ENCODE results near the gene PCDHGA7. TPM values are rescaled to one million over a fixed set of nuclear protein-coding genes. Genes with fewer than 3 reads are reported as not detected.
"Not testable (repeated sequence)": the region's sequence is repeated elsewhere in the genome, so short reads cannot be mapped to it uniquely, and the experiment has no call there.

PCDHGA7 gene
- total RNA-seq, 1 donor from 2014 or later, result 5.8 TPM

DNA sequence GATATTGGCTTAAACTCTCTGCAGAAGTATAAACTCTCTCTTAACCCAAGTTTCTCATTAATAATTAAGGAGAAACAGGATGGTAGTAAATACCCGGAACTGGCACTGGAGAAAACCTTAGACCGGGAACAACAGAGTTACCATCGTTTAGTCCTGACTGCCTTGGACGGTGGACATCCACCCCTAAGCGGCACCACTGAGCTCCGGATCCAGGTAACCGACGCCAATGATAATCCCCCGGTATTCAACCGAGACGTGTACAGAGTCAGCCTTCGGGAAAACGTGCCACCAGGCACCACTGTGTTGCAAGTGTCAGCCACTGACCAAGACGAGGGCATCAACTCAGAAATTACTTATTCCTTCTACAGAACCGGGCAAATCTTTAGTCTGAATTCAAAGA lies 16.1 kb downstream of the PCDHGA7 start:
- DNase-seq (ENCODE audit: low spot score), result no peak

DNA sequence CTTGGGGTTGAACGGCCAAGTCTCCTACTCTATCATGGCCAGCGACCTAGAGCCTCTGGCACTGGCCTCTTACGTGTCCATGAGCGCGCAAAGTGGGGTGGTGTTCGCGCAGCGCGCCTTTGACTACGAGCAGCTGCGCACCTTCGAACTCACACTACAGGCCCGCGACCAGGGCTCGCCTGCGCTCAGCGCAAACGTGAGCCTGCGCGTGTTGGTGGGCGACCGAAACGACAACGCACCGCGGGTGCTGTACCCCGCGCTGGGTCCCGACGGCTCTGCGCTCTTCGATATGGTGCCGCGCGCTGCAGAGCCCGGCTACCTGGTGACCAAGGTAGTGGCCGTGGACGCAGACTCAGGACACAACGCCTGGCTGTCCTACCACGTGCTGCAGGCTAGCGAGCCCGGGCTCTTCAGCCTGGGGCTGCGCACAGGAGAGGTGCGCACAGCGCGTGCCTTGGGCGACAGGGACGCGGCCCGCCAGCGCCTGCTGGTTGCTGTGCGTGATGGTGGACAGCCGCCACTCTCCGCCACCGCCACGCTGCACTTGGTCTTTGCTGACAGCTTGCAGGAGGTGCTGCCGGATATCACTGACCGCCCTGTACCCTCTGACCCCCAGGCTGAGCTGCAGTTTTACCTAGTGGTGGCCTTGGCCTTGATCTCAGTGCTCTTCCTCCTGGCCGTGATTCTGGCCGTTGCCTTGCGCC lies 17.2 kb downstream of the PCDHGA7 start:
- no peak for DNase-seq (ENCODE audit: low spot score)

DNA sequence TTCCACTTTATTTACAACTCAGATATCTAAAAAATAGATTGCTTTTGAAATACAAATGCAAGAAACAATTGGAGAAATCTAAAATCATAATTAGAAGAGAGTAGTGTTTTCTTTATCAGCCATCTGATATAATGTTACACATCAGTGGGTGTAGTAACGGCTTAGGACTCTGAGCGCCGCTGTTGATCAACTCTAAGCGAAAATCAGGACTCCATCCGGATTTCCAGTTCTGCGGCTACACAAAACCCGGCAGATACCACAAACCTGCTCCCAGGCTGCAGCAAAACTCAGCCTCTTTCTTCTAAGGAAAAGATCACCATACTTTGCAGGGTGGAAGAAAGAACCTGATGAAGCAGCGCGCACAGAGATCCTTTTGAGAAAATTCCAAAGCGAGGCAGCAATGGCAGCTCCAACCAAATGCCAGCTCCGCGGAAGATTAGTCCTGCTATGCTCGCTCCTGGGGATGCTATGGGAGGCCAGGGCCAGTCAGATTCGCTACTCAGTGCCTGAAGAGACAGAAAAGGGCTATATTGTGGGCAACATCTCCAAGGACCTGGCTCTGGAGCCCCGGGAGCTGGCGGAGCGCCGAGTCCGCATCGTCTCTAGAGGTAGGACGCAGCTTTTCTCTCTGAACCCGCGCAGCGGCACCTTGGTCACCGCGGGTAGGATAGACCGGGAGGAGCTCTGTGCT lies 20.2 kb downstream of the PCDHGA7 start, which contains the start of gene PCDHGA9:
Gene PCDHGA9, plus strand, starts transcription at position 226 of the 691 bp plus-strand sequence. Its CDS starts 175 bp downstream, at position 401.
- DNase-seq (ENCODE audit: low spot score), result no peak

DNA sequence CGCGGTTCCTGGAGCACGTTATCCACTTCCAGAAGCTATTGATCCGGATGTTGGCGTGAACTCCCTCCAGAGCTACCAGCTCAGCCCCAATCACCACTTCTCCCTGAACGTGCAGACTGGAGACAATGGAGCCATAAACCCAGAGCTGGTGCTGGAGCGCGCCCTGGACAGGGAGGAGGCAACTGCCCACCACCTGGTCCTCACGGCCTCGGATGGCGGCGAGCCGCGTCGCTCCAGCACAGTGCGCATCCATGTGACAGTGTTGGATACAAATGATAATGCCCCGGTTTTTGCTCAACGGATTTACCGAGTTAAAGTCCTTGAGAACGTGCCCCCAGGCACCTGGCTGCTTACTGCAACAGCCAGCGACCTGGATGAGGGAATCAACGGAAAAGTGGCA lies 20.8 kb downstream of the PCDHGA7 start:
- DNase-seq (ENCODE audit: low spot score), result no peak

DNA sequence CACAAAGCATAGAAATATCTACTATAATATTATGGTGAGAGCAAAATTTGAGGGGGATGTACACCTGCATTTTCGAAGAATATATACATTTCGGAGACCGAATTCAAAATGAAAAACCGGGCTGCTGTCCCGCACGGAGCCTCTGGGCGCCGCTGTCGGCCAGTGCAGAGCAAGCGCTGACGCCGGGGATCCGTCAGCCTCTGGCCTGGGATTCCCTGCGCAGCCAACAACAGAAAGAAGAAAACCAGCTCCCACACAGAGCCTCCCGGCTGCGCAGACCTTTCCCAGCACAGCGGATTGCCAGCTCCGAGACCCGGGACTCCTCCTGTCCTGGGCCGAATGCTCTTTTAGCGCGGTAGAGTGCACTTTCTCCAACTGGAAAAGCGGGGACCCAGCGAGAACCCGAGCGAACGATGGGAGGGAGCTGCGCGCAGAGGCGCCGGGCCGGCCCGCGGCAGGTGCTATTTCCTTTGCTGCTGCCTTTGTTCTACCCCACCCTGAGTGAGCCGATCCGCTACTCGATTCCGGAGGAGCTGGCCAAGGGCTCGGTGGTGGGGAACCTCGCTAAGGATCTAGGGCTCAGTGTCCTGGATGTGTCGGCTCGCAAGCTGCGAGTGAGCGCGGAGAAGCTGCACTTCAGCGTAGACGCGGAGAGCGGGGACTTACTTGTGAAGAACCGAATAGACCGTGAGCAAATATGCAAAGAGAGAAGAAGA lies 25.4 kb downstream of the PCDHGA7 start, which contains the start of gene PCDHGB6:
Gene PCDHGB6, plus strand, starts transcription at position 232 of the 716 bp plus-strand sequence. Its CDS starts 182 bp downstream, at position 414.
- not testable (repeated sequence) for DNase-seq (ENCODE audit: low spot score)

DNA sequence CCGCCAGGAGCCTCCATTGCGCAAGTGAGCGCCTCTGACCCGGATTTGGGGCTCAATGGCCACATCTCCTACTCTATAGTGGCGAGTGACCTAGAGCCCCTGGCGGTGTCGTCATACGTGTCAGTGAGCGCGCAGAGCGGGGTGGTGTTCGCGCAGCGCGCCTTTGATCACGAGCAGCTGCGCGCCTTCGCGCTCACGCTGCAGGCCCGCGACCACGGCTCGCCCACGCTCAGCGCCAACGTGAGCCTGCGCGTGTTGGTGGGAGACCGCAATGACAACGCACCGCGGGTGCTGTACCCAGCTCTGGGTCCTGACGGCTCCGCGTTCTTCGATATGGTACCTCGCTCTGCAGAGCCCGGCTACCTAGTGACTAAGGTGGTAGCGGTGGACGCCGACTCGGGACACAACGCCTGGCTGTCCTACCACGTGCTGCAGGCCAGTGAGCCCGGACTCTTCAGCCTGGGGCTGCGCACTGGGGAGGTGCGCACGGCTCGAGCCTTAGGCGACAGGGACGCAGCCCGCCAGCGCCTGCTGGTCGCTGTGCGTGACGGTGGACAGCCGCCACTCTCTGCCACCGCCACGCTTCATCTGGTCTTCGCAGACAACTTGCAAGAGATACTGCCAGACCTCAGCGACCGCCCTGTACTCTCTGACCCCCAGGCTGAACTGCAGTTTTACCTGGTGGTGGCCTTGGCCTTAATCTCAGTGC lies 27.2 kb downstream of the PCDHGA7 start:
- no peak for DNase-seq (ENCODE audit: low spot score)

DNA sequence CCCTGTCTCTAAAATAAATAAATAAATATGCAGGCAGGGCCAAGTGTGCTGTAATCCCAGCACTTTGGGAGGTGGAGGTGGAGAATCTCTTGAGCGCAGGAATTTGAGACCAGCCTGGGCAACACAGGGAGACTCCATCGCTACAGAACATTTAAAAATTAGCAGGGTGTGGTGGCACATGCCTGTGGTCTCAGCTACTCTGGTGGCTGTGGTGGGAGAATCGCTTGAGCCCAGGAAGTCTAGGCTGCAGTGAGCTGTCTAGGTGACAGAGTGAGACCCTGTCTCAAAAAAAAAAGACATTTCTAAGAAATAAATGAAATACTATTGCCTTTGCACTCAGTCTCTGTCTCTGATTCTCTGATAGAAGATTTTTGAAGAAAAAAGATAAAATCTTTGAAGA lies 29.0 kb downstream of the PCDHGA7 start:
- no peak for DNase-seq (ENCODE audit: low spot score)

DNA sequence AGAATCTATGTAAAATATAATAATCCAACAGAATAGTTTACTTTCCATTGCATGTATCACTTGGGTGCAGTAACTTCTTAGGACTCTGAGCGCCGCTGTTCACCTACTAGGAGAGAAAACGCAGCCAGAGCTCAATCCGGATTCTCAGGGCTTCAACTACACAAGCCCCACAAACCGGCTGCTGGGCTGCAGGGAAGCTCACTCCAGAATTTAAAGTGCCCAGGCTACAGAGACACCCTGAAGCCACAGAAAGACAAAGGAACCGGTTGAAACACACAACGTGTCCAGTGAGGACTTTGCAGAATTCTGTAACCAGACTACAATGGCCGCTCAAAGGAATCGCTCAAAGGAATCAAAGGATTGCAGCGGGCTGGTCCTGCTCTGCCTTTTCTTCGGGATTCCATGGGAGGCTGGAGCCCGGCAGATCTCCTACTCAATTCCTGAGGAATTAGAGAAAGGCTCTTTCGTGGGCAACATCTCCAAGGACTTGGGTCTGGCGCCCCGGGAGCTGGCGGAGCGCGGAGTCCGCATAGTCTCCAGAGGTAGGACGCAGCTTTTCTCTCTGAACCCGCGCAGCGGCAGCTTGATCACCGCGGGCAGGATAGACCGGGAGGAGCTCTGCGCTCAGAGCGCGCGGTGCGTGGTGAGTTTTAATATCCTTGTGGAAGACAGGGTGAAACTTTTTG lies 30.5 kb downstream of the PCDHGA7 start, which contains the start of gene PCDHGA10:
Gene PCDHGA10, plus strand, starts transcription at position 134 of the 686 bp plus-strand sequence. Its CDS starts 189 bp downstream, at position 323.
- DNase-seq (ENCODE audit: low spot score), result no peak

DNA sequence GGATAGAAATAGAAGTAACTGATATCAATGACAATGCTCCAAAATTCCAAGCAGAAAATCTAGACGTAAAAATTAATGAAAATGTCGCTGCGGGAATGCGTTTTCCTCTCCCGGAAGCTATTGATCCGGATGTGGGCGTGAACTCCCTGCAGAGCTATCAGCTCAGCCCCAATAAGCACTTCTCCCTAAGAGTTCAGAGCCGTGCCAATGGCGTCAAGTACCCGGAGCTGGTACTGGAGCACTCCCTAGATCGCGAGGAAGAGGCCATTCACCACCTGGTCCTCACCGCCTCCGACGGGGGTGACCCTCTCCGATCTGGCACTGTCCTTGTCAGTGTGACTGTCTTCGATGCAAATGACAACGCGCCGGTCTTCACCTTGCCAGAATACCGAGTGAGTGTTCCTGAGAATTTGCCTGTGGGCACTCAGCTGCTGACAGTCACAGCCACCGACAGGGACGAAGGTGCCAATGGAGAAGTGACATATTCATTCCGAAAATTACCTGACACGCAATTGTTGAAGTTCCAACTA lies 31.1 kb downstream of the PCDHGA7 start:
- DNase-seq (ENCODE audit: low spot score), result no peak

DNA sequence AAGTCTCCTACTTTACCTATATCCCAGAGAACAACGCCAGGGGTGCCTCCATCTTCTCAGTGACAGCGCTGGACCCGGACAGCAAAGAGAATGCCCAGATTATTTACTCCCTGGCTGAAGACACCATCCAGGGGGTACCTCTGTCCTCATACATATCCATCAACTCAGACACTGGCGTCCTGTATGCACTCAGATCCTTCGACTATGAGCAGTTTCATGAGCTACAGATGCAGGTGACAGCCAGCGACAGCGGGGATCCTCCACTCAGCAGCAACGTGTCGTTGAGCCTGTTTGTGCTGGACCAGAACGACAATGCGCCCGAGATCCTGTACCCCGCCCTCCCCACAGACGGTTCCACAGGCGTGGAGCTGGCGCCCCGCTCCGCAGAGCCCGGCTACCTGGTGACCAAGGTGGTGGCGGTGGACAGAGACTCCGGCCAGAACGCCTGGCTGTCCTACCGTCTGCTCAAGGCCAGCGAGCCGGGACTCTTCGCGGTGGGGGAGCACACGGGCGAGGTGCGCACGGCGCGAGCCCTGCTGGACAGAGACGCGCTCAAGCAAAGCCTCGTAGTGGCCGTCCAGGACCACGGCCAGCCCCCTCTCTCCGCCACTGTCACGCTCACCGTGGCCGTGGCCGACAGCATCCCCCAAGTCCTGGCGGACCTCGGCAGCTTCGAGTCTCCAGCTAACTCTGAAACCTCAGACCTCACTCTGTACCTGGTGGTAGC lies 32.2 kb downstream of the PCDHGA7 start:
- not testable (repeated sequence) for DNase-seq (ENCODE audit: low spot score)

DNA sequence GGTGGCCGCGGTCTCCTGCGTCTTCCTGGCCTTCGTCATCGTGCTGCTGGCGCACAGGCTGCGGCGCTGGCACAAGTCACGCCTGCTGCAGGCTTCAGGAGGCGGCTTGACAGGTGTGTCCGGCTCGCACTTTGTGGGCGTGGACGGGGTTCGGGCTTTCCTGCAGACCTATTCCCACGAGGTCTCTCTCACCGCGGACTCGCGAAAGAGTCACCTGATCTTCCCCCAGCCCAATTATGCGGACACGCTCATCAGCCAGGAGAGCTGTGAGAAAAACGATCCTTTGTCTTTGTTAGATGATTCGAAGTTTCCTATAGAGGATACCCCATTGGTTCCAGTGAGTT lies 32.7 kb downstream of the PCDHGA7 start:
- not testable (repeated sequence) for DNase-seq (ENCODE audit: low spot score)

DNA sequence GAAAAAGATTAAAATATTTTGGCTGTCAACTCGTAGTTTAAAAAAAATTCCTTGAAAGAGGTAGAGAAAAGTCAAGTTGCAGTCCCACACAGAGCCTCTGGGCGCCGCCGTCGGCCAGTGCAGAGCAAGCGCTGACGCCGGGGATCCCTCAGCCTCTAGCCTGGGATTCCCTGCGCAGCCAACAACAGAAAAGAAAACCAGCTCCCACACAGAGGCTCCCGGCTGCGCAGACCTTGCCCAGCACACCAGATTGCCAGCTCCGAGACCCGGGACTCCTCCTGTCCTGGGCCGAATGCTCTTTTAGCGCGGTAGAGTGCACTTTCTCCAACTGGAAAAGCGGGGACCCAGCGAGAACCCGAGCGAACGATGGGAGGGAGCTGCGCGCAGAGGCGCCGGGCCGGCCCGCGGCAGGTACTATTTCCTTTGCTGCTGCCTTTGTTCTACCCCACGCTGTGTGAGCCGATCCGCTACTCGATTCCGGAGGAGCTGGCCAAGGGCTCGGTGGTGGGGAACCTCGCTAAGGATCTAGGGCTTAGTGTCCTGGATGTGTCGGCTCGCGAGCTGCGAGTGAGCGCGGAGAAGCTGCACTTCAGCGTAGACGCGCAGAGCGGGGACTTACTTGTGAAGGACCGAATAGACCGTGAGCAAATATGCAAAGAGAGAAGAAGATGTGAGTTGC lies 35.1 kb downstream of the PCDHGA7 start, which contains the start of gene PCDHGB7:
Gene PCDHGB7, plus strand, starts transcription at position 184 of the 679 bp plus-strand sequence. Its CDS starts 183 bp downstream, at position 367.
- DNase-seq (ENCODE audit: low spot score), result peak; percentile 61

DNA sequence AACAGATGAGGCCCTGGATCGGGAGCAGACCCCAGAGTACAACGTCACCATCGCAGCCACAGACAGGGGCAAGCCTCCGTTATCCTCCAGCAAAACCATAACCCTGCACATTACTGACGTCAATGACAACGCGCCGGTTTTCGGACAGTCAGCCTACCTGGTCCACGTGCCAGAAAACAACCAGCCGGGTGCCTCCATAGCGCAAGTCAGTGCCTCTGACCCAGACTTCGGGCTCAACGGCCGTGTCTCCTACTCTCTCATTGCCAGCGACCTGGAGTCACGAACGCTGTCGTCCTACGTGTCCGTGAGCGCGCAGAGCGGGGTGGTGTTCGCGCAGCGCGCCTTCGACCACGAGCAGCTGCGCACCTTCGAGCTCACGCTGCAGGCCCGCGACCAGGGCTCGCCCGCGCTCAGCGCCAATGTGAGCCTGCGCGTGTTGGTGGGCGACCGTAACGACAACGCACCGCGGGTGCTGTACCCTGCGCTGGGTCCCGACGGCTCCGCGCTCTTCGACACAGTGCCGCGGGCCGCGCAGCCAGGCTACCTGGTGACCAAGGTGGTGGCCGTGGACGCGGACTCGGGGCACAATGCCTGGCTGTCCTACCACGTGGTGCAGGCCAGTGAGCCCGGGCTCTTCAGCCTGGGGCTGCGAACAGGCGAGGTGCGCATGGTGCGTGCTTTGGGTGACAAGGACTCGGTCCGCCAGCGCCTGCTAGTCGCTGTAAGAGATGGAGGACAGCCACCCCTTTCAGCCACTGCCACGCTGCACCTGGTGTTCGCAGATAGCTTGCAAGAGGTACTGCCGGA lies 36.7 kb downstream of the PCDHGA7 start:
- no peak for DNase-seq (ENCODE audit: low spot score)

DNA sequence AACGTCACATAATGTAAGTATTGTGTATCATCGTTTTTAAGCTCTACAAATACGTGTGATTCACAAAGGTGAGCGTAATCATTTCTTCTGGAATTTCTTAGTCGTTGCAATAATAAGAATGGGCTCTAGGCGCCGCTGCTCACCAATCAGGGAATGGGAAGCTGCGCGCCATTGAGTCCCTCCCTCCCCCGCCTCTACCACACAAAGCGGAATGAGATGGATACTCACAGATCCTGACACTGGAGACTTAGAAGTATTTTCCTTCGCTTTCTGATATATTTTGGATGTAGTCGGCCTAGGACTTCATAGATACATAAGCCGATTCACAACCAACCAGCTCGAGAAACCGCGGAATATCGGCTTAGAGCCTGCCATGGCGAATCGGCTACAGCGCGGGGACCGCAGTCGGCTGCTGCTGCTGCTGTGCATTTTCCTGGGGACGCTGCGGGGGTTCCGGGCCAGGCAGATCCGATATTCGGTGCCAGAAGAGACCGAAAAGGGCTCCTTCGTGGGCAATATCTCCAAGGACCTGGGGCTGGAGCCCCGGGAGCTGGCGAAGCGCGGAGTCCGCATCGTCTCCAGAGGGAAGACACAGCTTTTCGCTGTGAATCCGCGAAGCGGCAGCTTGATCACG lies 38.4 kb downstream of the PCDHGA7 start, which contains the start of gene PCDHGA11:
Gene PCDHGA11, plus strand, starts transcription at position 197 of the 634 bp plus-strand sequence. Its CDS starts 177 bp downstream, at position 374.
- DNase-seq (ENCODE audit: low spot score), result no peak

DNA sequence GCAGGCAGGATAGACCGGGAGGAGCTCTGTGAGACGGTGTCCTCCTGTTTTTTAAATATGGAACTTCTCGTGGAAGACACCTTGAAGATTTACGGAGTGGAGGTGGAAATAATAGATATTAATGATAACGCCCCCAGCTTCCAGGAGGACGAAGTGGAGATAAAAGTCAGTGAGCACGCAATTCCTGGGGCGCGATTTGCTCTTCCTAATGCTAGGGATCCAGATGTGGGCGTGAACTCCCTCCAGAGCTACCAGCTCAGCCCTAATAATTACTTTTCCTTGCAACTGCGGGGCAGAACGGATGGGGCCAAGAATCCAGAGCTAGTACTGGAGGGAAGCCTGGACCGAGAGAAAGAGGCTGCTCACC lies 38.9 kb downstream of the PCDHGA7 start:
- no peak for DNase-seq (ENCODE audit: low spot score)

DNA sequence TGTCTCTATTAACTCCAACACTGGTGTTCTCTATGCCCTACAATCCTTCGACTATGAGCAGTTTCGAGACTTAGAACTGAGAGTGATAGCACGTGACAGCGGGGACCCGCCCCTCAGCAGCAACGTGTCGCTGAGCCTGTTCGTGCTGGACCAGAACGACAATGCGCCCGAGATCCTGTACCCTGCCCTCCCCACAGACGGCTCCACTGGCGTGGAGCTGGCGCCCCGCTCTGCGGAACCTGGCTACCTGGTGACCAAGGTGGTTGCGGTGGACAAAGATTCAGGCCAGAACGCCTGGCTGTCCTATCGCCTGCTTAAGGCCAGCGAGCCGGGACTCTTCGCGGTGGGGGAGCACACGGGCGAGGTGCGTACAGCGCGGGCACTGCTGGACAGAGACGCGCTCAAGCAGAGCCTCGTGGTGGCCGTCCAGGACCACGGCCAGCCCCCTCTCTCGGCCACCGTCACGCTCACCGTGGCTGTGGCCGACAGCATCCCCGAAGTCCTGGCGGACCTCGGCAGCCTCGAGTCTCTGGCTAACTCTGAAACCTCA lies 40.3 kb downstream of the PCDHGA7 start:
- no peak for DNase-seq (ENCODE audit: low spot score)

DNA sequence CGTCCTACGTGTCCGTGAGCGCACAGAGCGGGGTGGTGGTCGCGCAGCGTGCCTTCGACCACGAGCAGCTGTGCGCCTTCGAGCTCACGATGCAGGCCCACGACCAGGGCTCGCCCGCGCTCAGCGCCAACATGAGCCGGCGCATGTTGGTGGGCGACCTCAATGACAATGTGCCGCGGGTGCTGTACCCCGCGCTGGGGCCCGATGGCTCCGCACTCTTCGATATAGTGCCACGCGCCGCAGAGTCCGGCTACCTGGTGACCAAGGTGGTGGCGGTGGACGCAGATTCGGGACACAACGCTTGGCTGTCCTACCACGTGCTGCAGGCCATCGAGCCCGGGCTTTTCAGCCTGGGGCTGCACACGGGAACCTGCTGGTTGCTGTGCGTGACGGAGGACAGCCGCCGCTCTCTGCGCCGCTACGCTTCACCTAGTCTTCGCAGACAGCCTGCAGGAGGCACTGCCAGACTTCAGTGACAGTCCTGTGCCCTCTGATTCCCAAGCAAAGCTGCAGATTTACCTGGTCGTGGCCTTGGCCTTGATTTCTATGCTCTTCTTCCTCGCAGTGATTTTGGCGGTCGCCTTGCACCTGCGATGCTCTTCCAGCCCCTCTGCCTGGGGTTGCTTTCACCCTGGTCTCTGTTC lies 45.4 kb downstream of the PCDHGA7 start:
- no peak for DNase-seq (ENCODE audit: low spot score)
